NCI-H187 treated with DMSO at 0.1 percent for 48 hours (cell line): Measurements from ENCODE around the gene CMTM3.
"Not testable (repeated sequence)": the region's sequence is repeated elsewhere in the genome, so short reads cannot be mapped to it uniquely, and the experiment has no call there.

Experiments
- DNase-seq: peaks from one replicate; lab custom pipeline; 2025; lab: John Stamatoyannopoulos, UW

Gene CMTM3

DNA sequence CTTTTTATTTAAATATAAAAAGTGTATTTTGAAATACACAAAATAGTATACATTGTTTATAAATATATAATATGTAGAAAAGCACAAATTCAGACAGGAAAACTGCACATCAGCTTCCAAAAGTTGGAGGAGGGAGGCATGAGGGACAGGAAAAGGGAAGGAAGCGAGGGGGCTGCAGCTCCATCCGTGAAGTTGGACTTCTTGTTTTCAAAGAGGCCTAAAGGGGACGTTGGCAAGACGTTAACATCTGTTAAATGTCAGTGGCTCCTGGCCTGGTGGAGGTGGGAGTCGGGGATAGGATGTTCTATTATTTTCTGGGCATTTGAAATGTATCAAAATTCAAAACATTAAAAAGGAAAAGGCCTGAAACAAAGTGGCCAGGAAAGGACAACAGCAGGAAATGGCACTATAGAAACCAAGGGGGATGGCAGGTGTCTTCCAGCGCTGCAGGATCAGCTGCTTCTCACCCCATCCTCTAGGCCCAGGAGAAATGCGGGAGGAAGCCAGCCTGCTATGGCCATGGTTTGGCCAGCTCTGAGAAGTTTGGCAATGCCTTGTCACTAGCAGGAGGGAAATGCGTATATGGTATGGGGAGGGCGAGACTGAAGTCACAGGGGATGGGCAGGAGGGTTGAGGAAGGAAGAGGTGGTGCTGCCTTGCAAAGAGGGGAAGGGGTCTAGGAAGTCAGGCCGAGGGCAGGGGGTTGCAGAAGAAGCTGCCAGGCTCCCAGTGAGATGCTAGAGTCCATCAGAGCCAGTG is 18.8 kb upstream of the CMTM3 start:
- DNase-seq: no peak

GRCh38 chr16:66587881-66588600 is 16.5 kb upstream of the CMTM3 start:
- no peak for DNase-seq

DNA sequence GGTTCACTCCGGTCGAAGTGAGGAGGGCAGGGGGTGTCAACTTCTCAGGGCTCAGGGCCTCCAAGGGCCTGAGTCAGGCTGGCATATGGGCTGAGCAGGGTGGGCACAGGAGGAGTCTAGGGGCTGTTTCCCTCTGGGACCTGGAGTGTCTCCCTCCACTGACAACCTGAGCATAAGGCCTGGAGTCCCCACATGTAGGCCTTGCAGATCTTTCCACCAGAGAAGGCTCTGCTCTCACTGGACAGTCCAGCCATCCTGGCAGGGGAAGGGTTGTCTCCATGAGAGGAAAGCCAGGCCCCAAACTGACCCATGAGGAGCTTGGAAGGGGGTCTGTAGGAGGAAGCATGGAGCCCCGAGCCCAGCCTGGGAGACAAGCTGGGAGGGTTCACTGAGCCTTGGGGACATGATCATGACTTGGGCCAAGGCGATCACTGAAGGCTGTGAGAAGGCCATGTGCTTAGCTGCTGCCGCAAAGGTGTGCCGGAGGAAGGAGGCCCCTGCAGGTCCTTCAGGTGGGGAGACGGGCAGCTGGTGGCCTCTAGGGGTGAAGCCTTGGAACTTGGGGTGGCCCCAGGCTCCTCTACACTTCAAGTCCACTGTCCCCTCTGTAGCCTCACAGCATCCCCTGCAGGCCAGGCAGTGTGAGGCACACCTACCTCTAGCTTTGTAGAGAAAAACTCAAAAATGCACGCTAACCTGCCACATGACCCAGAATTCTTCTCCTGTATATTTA is 15.4 kb upstream of the CMTM3 start:
- DNase-seq: no peak

GRCh38 chr16:66590322-66590721 is 14.2 kb upstream of the CMTM3 start:
- no peak for DNase-seq

DNA sequence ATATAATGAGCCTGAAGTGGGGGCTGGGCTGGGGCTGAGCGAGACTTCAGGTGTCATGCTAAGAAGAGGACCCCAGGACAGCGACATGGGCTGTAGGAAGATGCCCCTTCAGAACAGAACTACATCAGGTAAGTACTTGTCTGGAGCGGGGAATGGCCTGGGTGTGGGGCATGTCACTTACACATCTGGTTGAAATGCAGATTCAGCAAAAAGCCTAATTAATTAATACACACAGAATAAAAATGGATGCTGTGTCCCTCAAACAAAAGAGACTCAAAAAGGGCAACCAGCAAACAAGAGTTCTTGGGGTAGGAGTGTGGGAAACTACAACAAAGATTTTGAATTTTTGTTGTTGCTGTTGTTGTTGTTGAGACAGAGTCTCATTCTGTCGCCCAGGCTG is 13.5 kb upstream of the CMTM3 start:
- DNase-seq: no peak

GRCh38 chr16:66592241-66592640 is 12.3 kb upstream of the CMTM3 start:
- DNase-seq: no peak

DNA sequence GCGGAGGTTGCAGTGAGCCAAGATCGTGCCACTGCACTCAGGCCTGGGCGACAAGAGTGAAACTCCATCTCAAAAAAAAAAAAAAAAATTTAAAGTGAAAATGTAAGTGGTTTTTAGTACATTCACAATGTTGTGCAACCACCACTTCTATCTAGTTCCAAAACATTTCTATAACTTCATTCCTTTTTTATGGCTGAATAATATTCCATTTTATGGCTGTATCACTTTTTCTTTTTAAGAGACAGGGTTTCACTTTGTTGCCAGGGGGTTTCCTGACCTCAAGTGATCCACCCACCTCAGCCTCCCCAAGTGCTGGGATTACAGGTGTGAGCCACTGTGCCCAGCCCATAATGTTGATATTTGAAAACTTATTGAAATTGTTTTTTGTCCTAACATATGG is 11.7 kb upstream of the CMTM3 start:
- DNase-seq: no peak

DNA sequence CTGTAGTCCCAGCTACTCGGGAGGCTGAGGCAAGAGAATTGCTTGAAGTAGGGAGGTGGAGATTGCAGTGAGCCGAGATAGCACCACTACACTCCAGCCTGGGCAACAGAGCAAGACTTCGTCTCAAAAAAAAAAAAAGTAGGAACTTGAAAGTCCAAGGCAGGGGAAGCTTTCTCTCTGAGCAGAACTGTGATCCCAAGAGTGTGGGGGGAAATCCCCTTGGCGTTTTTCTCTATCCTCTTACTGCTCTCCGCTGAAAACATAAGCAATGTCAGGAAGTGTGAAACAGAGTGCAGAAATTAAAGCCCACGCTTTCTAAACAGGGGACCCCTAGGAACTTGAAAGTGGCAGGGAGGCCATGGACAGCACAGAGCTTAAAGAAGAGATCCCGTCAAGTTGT is 9.8 kb upstream of the CMTM3 start:
- no peak for DNase-seq

DNA sequence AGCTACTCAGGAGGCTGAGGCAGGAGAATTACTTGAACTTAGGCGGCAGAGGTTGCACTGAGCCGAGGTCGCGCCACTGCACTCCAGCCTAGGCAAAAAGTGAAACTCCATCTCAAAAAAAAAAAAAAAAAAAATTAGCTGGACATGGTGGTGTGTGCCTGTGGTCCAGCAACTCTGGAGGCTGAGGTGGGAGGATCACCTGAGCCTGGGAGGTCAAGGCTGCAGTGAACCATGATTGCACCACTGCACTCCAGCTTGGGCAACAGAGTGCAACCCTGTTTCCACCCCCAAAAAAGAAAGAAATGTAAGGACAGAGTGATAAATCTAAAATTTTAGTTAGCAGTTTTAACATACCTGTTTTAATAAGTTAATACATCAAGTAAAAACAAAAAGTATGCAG is 7.9 kb upstream of the CMTM3 start:
- DNase-seq: not testable (repeated sequence)

- no peak for DNase-seq
Observed at GRCh38 chr16:66596986-66597848, 7.3 kb upstream of the CMTM3 start.

- DNase-seq: no peak
Observed at GRCh38 chr16:66598111-66598510, 6.4 kb upstream of the CMTM3 start.

GRCh38 chr16:66599726-66600125 is 4.8 kb upstream of the CMTM3 start:
- DNase-seq: no peak

DNA sequence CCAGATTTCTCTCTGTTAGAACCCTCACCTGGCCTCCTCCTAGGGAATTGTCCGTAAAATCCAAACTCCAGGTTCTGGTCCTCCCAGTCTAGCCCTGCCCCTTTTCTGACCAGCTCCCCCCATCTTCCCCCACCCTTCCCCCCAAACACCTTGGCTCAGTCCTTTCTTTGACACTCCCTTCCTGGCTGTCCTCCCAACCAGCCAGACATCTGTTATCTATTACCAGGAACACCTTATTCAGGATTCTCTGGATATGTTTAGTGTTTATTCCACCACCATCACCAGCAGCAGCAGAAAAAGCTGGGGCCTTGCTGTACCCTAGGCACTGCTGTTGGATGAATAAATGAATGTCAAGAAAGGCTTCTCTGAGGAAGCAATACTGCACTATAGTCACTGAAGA is 4.0 kb upstream of the CMTM3 start:
- no peak for DNase-seq

GRCh38 chr16:66601471-66601870 is 3.0 kb upstream of the CMTM3 start:
- DNase-seq: no peak

- DNase-seq: no peak
Observed at GRCh38 chr16:66603537-66604375, 748 bp upstream of the CMTM3 start.

DNA sequence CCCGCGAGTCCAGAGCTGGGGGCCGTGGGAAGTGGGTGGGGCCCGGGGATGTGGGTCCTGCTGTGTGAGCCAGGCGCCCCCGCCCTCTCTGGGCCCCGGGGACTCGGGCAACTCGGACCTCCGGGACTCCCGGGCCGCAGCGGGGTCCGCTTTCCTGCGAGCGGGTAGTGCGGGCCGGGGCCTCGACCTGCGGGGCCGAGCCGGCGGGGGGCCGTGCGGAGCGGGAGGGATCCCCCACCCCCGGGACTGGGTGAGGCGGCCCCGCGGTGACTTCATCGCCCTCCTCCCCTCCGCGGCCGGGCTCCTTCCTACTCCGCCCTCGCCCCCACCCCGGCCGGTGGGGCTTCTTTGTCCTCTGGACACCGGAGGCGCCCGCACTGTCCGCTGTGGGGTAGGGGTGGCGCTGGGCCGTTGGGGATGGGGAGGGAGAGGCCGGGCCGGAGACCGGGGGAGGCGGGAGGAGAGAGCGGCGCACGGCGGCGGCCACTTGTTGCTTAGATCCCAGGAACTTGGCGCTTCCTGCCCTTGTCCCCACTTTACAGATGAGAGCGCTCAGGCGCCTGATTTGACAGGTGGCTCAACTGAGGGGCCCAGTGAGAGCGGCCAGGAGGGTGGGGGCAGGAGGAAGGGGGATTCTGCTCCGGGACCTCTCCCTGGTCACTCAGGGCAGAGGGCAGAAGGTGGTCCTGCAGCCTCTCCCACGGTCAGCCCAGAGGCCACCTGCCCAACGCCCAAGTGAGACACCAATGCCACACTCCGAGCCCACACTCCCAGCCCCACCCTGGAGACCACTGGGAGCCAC is 874 bp downstream of the CMTM3 start:
- DNase-seq: no peak

- no peak for DNase-seq
Observed at GRCh38 chr16:66605979-66606751, 1.7 kb downstream of the CMTM3 start.

GRCh38 chr16:66608241-66609138 is 4.0 kb downstream of the CMTM3 start:
- DNase-seq: no peak
